HCT116 (cell line): Measurements from ENCODE around the gene AOPEP. TPM values are rescaled to one million over a fixed set of nuclear protein-coding genes. Genes with fewer than 3 reads are reported as not detected.

Source experiments
- ATAC-seq: fragments of 200-7000 bp; cut with Tn5 transposase; 2 replicates; pipeline ENCODE4 v1.9.1; 2020; ENCODE audit warnings: mild to moderate bottlenecking, moderate library complexity
- BruUV-seq: library from RNA; stranded (reverse); fragments of 400-500 nt; replicated peaks from 2 replicates; lab custom pipeline; 2021; lab: Mats Ljungman, UMichigan
- CTCF ChIA-PET: fragments of 300-600 bp; sonication (Branson Sonifier 250); formaldehyde crosslinking; loops from one replicate; lab custom pipeline; 2021; ENCODE audit warnings: antibody characterized with exemption; lab: Charles Lee
- POLR2A ChIA-PET: fragments of 300-600, 350-600 bp; sonication (Branson Sonifier 250); formaldehyde crosslinking; loops from one replicate; lab custom pipeline; 2021; ENCODE audit warnings: antibody characterized with exemption; lab: Charles Lee
- RAD21 ChIA-PET, 2 experiments: fragments of 300-600 bp; sonication (Branson Sonifier 250); formaldehyde crosslinking; loops; one replicate each; lab custom pipeline; 2023; ENCODE audit warnings: low total read pairs in 2 of 2; ENCODE audit not compliant: uncharacterized antibody in 2 of 2, unreplicated experiment in 2 of 2, low non-redundant PET in 1 of 2; lab: Charles Lee
- DNase-seq: peaks from one replicate; pipeline ENCODE4 v3.0.0-alpha.2; 2010; ENCODE audit warnings: low read depth, low spot score
- H2AFZ ChIP-seq: fragments of 200-600 bp; shearing (Covaris generic), sonication (generic); 2 replicates; pipeline ENCODE4 v1.6.1; 2017; ENCODE audit warnings: low read depth, mixed run types, mixed read lengths, antibody characterized with exemption, low read length; ENCODE audit not compliant: poor library complexity, severe bottlenecking
- H3K27ac ChIP-seq: 2 replicates; pipeline ENCODE4 v1.5.1; 2012; ENCODE audit warnings: low read depth, low read length
- H3K27me3 ChIP-seq: fragments of 200-600 bp; sonication (generic); 2 replicates; pipeline ENCODE4 v1.6.1; 2016; ENCODE audit warnings: mixed run types, low read length, mixed read lengths; ENCODE audit not compliant: insufficient read depth
- H3K36me3 ChIP-seq, 2 experiments: fragments of 200-500 bp in 1 of 2; fragments of 200-600 bp in 1 of 2; sonication (Bioruptor generic) in 1 of 2; sonication (generic) in 1 of 2; 2 replicates each; pipeline versions ENCODE4 v1.5.1 to v1.6.1; 2014 to 2016; ENCODE audit warnings: low read length in 2 of 2, inconsistent platforms in 1 of 2, mixed read lengths in 1 of 2, mixed run types in 1 of 2; ENCODE audit not compliant: insufficient read depth in 2 of 2, control insufficient read depth in 1 of 2
- H3K4me1 ChIP-seq, 2 experiments: fragments of 200-600 bp in 1 of 2; sonication (generic) in 1 of 2; 2 replicates each; pipeline versions ENCODE4 v1.5.1 to v1.6.1; 2012 to 2017; ENCODE audit warnings: low read length in 2 of 2, inconsistent platforms in 1 of 2, mild to moderate bottlenecking in 1 of 2, mixed read lengths in 1 of 2, mixed run types in 1 of 2, moderate library complexity in 1 of 2; ENCODE audit not compliant: insufficient read depth in 2 of 2, control insufficient read depth in 1 of 2
- H3K4me2 ChIP-seq: fragments of 200-600 bp; sonication (generic); 2 replicates; pipeline ENCODE4 v1.6.1; 2017; ENCODE audit warnings: mixed run types, low read length, mixed read lengths
- H3K4me3 ChIP-seq, 2 experiments: fragments of 200-600 bp in 1 of 2; sonication (generic) in 1 of 2; replicated peaks in 1 of 2; 2 replicates each; pipeline ENCODE4 v1.5.1; 2011 to 2016; ENCODE audit warnings: low read length in 2 of 2, control low read depth in 1 of 2, low read depth in 1 of 2, mild to moderate bottlenecking in 1 of 2, mixed read lengths in 1 of 2, mixed run types in 1 of 2
- H3K79me2 ChIP-seq: fragments of 200-600 bp; sonication (generic); 2 replicates; pipeline ENCODE4 v1.6.1; 2017; ENCODE audit warnings: mild to moderate bottlenecking, mixed run types, low read length, moderate library complexity, mixed read lengths; ENCODE audit not compliant: insufficient read depth
- H3K9ac ChIP-seq: fragments of 200-600 bp; sonication (generic); 2 replicates; pipeline ENCODE4 v1.6.1; 2016; ENCODE audit warnings: low read length, mixed read lengths
- H3K9me2 ChIP-seq: fragments of 200-600 bp; sonication (generic), shearing (Covaris generic); 2 replicates; pipeline ENCODE4 v1.6.1; 2017; ENCODE audit warnings: mixed run types, mild to moderate bottlenecking, moderate library complexity; ENCODE audit not compliant: insufficient read depth
- H3K9me3 ChIP-seq, 2 experiments: fragments of 200-500 bp in 1 of 2; fragments of 200-600 bp in 1 of 2; sonication (Bioruptor generic) in 1 of 2; sonication (generic) in 1 of 2; 2 replicates each; pipeline ENCODE4 v1.6.1; 2014 to 2017; ENCODE audit warnings: low read length in 2 of 2, mixed read lengths in 2 of 2, inconsistent platforms in 1 of 2, low read depth in 1 of 2, mild to moderate bottlenecking in 1 of 2, mixed run types in 1 of 2, moderate library complexity in 1 of 2; ENCODE audit not compliant: control insufficient read depth in 1 of 2, insufficient read depth in 1 of 2
- H4K20me1 ChIP-seq: fragments of 200-600 bp; sonication (generic), shearing (Covaris generic); 2 replicates; pipeline ENCODE4 v1.6.1; 2017; ENCODE audit warnings: mixed run types, mild to moderate bottlenecking, moderate library complexity; ENCODE audit not compliant: insufficient read depth
- CBX3 ChIP-seq: IDR thresholded peaks from 2 replicates; pipeline ENCODE4 v1.6.1; 2012; ENCODE audit warnings: low read depth
- CEBPB ChIP-seq: IDR thresholded peaks from 2 replicates; pipeline ENCODE4 v1.6.1; 2012; ENCODE audit warnings: low read depth
- CTCF ChIP-seq, 3 experiments: fragments of 200-600 bp in 1 of 3; sonication (generic) in 1 of 3; IDR thresholded peaks in 2 of 3; conservative IDR thresholded peaks in 1 of 3; 2 replicates each; pipeline ENCODE4 v1.5.1; 2012 to 2017; ENCODE audit warnings: low read depth in 2 of 3, low read length in 2 of 3, antibody characterized with exemption in 1 of 3, borderline replicate concordance in 1 of 3, control low read depth in 1 of 3, mild to moderate bottlenecking in 1 of 3, mixed read lengths in 1 of 3, mixed run types in 1 of 3, moderate library complexity in 1 of 3; ENCODE audit not compliant: insufficient read depth in 1 of 3
- EGR1 ChIP-seq: IDR thresholded peaks from 2 replicates; pipeline ENCODE4 v1.6.1; 2012; ENCODE audit warnings: low read depth
- EZH2phosphoT487 ChIP-seq: fragments of 200-600 bp; IDR thresholded peaks from 2 replicates; pipeline ENCODE4 v1.6.1; 2018; ENCODE audit warnings: antibody characterized with exemption, borderline replicate concordance
- FOSL1 ChIP-seq: IDR thresholded peaks from 2 replicates; pipeline ENCODE4 v1.6.1; 2012; ENCODE audit warnings: low read depth
- JUND ChIP-seq: IDR thresholded peaks from 2 replicates; pipeline ENCODE4 v1.6.1; 2012
- RAD21 ChIP-seq: IDR thresholded peaks from 2 replicates; pipeline ENCODE4 v1.6.1; 2012; ENCODE audit warnings: low read depth, mild to moderate bottlenecking
- REST ChIP-seq: IDR thresholded peaks from 2 replicates; pipeline ENCODE4 v1.6.1; 2012; ENCODE audit warnings: low read depth
- intact Hi-C: fragments of 100-400 bp; cut with micrococcal nuclease; formaldehyde crosslinking; loops from 2 replicates; pipeline ENCODE4 v1.10.0; 2022
- total RNA-seq: library from RNA; stranded (reverse); gene quantifications from one replicate; pipeline ENCODE4 v1.2.1, GENCODE V29; 2021; ENCODE audit not compliant: unreplicated experiment

The AOPEP gene
- total RNA-seq, 1 experiment from 2014 or later, result 15.1 TPM

DNA sequence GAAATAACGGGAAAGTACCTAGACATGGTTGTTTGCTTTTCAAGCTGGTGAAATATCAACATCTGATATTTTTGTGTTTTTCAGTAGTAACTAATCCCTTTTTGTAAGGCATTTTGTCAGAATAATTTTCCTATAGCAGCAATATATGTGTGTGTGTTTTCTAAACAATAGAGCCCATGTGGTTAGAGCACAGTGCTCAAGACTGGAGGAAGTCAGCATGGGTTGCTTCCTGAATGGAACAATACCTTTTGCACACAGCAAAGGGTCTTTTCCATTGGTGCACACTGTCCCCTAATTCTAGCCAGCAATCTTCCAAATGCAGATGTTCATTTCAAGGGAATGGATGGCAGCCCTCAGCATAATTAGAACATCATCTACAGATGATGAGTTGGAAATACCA lies 270.1 kb downstream of the AOPEP start:
- ChIA-PET RAD21 (no interaction called here), CTCF (no interaction called here), POLR2A (no interaction called here)
- Histone ChIP-seq H3K9ac (no peak overlapping the region), H3K79me2 (no peaks in the 10 kb centered on the region), H3K36me3 (no peaks in the 10 kb centered on the region), H4K20me1 (no peaks in the 10 kb centered on the region), H3K27me3 (no peaks in the 10 kb centered on the region), H3K27ac (no peak overlapping the region), H3K4me1 (no peaks in the 10 kb centered on the region; a peak in 1 of 4 replicates), H3K4me2 (no peak overlapping the region), H2AFZ (no peak overlapping the region), H3K9me3 (no peaks in the 10 kb centered on the region), H3K9me2 (no peaks in the 10 kb centered on the region), H3K4me3 (no peak overlapping the region)
- ATAC-seq (no peak), DNase-seq (no peak)
- BruUV-seq, result no TSS peak
- intact Hi-C loops, result no loop called here
- TF ChIP-seq CTCF (IDR thresholded peaks at IDR 0.05 in 2 of 3, conservative IDR thresholded peaks at IDR 0.05 in 1 of 3; ENCODE audit: borderline replicate concordance in 1 of 3, insufficient read depth in 1 of 3, low read depth in 2 of 3, low read length in 2 of 3) (no peak), RAD21 (no peak), CEBPB (no peak), EZH2phosphoT487 (no peak), REST (no peak), CBX3 (no peak), EGR1 (no peak), JUND (no peak), FOSL1 (no peak)
